Measurements from ENCODE around the gene MAPK12.

Gene MAPK12

GRCh38 chr22:50264946-50265669 is 3.6 kb upstream of the MAPK12 start:
- DNase-seq = no peak

GRCh38 chr22:50264104-50264745 is 2.7 kb upstream of the MAPK12 start:
- DNase-seq = no peak

GRCh38 chr22:50262973-50263617 is 1.6 kb upstream of the MAPK12 start:
- no peak for DNase-seq

GRCh38 chr22:50262460-50262911 is 1.0 kb upstream of the MAPK12 start:
- DNase-seq = peak; percentile 34

- DNase-seq = peak; percentile 14
Observed at GRCh38 chr22:50260801-50261614, 475 bp downstream of the MAPK12 start.

GRCh38 chr22:50260434-50260800 is 1.1 kb downstream of the MAPK12 start:
- no peak for DNase-seq

GRCh38 chr22:50259302-50259701 is 2.2 kb downstream of the MAPK12 start:
- no peak for DNase-seq

GRCh38 chr22:50258361-50259292 is 2.9 kb downstream of the MAPK12 start:
- no peak for DNase-seq

GRCh38 chr22:50257451-50258360 is 3.8 kb downstream of the MAPK12 start:
- DNase-seq = no peak

- no peak for DNase-seq
Observed at GRCh38 chr22:50257041-50257440, 4.4 kb downstream of the MAPK12 start.

- DNase-seq = no peak
Observed at GRCh38 chr22:50256258-50256862, 5.1 kb downstream of the MAPK12 start.

- DNase-seq = no peak
Observed at GRCh38 chr22:50255607-50256006, 5.9 kb downstream of the MAPK12 start.

GRCh38 chr22:50255099-50255498 is 6.4 kb downstream of the MAPK12 start:
- no peak for DNase-seq

- DNase-seq = no peak
Observed at GRCh38 chr22:50253941-50254340, 7.5 kb downstream of the MAPK12 start.

GRCh38 chr22:50253046-50253915 is 8.2 kb downstream of the MAPK12 start:
- DNase-seq = no peak

- peak; percentile 31 for DNase-seq
Observed at GRCh38 chr22:50252082-50253045, 9.1 kb downstream of the MAPK12 start.

- DNase-seq = no peak
Observed at GRCh38 chr22:50251477-50252081, 9.9 kb downstream of the MAPK12 start.

Data from NCI-H510A treated with DMSO at 0.1 percent for 48 hours (cell line).